Kidney (tissue), 14 donors: ENCODE data around the gene CPEB4. TPM values are rescaled to one million over a fixed set of nuclear protein-coding genes. Genes with fewer than 3 reads are reported as not detected.

ENCODE experiments used
- DNase-seq, 5 donors: peaks; one replicate each; pipeline ENCODE4 v3.0.0-alpha.2; 2013 to 2020
- FAIRE-seq: peaks from 2 replicates; lab custom pipeline; 2012; peaks lifted over from hg19 to GRCh38; lab: Jason Lieb, UNC
- H3K27ac ChIP-seq, 2 donors: one replicate each; pipeline ENCODE4 v1.7.0; 2013; ENCODE audit warnings: low read depth in 2 of 2, low read length in 2 of 2, inconsistent platforms in 1 of 2
- H3K27me3 ChIP-seq: one replicate; pipeline ENCODE4 v1.7.1; 2013; ENCODE audit warnings: low read length, inconsistent platforms; ENCODE audit not compliant: control insufficient read depth, insufficient read depth
- H3K36me3 ChIP-seq, 3 donors: one replicate each; pipeline versions ENCODE4 v1.7.0 to v1.7.1; 2013; ENCODE audit warnings: low read length in 3 of 3, control low read depth in 1 of 3, inconsistent platforms in 1 of 3; ENCODE audit not compliant: insufficient read depth in 3 of 3, control insufficient read depth in 2 of 3
- H3K4me1 ChIP-seq, 3 donors: one replicate each; pipeline versions ENCODE4 v1.7.0 to v1.7.1; 2013; ENCODE audit warnings: low read length in 3 of 3, inconsistent platforms in 1 of 3, low read depth in 1 of 3; ENCODE audit not compliant: control insufficient read depth in 2 of 3, insufficient read depth in 2 of 3
- H3K4me3 ChIP-seq, 3 donors: one replicate each; pipeline versions ENCODE4 v1.7.0 to v1.8.1; 2013; ENCODE audit warnings: low read length in 3 of 3, control low read depth in 1 of 3, inconsistent platforms in 1 of 3
- H3K9ac ChIP-seq, 3 donors: one replicate each; pipeline versions ENCODE4 v1.7.0 to v1.7.1; 2013; ENCODE audit warnings: low read length in 3 of 3, control low read depth in 1 of 3, inconsistent platforms in 1 of 3
- H3K9me3 ChIP-seq, 3 donors: one replicate each; pipeline versions ENCODE4 v1.7.0 to v1.7.1; 2013; ENCODE audit warnings: low read length in 3 of 3, control low read depth in 1 of 3, inconsistent platforms in 1 of 3; ENCODE audit not compliant: control insufficient read depth in 2 of 3, insufficient read depth in 1 of 3
- CTCF ChIP-seq: IDR thresholded peaks from 3 replicates; pipeline ENCODE4 v1.5.1; 2012; ENCODE audit warnings: mild to moderate bottlenecking, moderate library complexity, borderline replicate concordance; ENCODE audit not compliant: insufficient read depth; ENCODE audit errors: extremely low read depth
- intact Hi-C: fragments of 100-400 bp; cut with DNase I; formaldehyde crosslinking; loops from one replicate; pipeline ENCODE4 v1.11.1; 2022
- polyA plus RNA-seq: library from polyadenylated mRNA; stranded (reverse); fragments of 350-450 nt; fragmentation: Illumina TruSeq; extraction: RNeasy Lipid Tissue Mini Kit (QIAGEN cat#74804); gene quantifications from one replicate; pipeline ENCODE4 v1.2.3, GENCODE V29; 2014; ENCODE audit warnings: low read depth, low replicate concordance; ENCODE audit not compliant: insufficient read depth
- total RNA-seq: library from RNA; stranded (reverse); fragmentation: NEBNext Ultra II Directional; extraction: Animal tissue kit (Norgen Biotek cat#: 25700); gene quantifications from one replicate; pipeline ENCODE4 v1.2.1, GENCODE V29; 2021
- donor health status: control.
- donor health status: control.
- donor health status: control.
- donor health status: control.
- donor health status: control.
- donor health status: DM: yes; HTN: yes; CAD: no.
- donor health status: Normal renal cell carcinoma (clear cell type).

Gene CPEB4
- total and polyA plus RNA-seq, 2 donors from 2014 or later: 9.5 to 73.0 TPM

- Histone ChIP-seq H3K9me3 (no peaks in the 10 kb centered on the region), H3K4me1 (peaks cover 0 to 1% (median 0%) of the 10 kb centered on the region in 3 donors), H3K27ac (no peak overlapping the region), H3K4me3 (no peak overlapping the region), H3K36me3 (peaks cover 0 to 24% (median 3%) of the 10 kb centered on the region in 3 donors), H3K9ac (no peak overlapping the region), H3K27me3 (no peaks in the 10 kb centered on the region)
- FAIRE-seq (no peak), DNase-seq (no peak)
- intact Hi-C loops: no loop called here
- no peak for TF ChIP-seq CTCF
Measured at GRCh38 chr5:173962436-173962972, 74.4 kb downstream of the CPEB4 start.

- H3K9ac ChIP-seq: no peak overlapping the region
- no peaks in the 10 kb centered on the region for H3K4me1 ChIP-seq
- H3K27me3 ChIP-seq: no peaks in the 10 kb centered on the region
- H3K4me3 ChIP-seq: no peak overlapping the region
- DNase-seq: peak in 1 of 5 donors; percentile 35
- intact Hi-C loops: no loop called here
- no peaks in the 10 kb centered on the region for H3K9me3 ChIP-seq
- peak overlapping the region; percentile 19 to 70 for H3K27ac ChIP-seq
- H3K36me3 ChIP-seq: peaks cover 0 to 23% (median 3%) of the 10 kb centered on the region in 3 donors
- no peak for FAIRE-seq
- no peak for TF ChIP-seq CTCF
Measured at GRCh38 chr5:173963182-173963838, 75.2 kb downstream of the CPEB4 start.

GRCh38 chr5:173963867-173964441, 75.8 kb downstream of the CPEB4 start:
- Histone ChIP-seq H3K9me3 (no peaks in the 10 kb centered on the region), H3K4me3 (no peak overlapping the region), H3K27ac (peak overlapping the region in 1 of 2 donors; percentile 19), H3K36me3 (peaks cover 0 to 17% (median 3%) of the 10 kb centered on the region in 3 donors), H3K27me3 (no peaks in the 10 kb centered on the region), H3K4me1 (no peaks in the 10 kb centered on the region), H3K9ac (no peak overlapping the region)
- intact Hi-C loops: no loop called here
- peak in 1 of 5 donors; percentile 24 for DNase-seq
- TF ChIP-seq CTCF: no peak
- FAIRE-seq: no peak
